SK-N-SH treated with all-trans-retinoic acid at 6 μM for 48 hours (cell line): ENCODE results near the gene MAN1A1.

Source experiments
- ATAC-seq: fragments of 200-7000 bp; cut with Tn5 transposase; 3 replicates; pipeline ENCODE4 v1.9.1; 2020; ENCODE audit warnings: mild to moderate bottlenecking, moderate library complexity
- BACH2 ChIP-seq: fragments of 250-450 bp; sonication (Bioruptor Pico); IDR thresholded peaks from 2 replicates; pipeline ENCODE4 v1.9.0; 2021; ENCODE audit warnings: mild to moderate bottlenecking, borderline replicate concordance
- CREB5 ChIP-seq: fragments of 250-450 bp; sonication (Bioruptor Pico); IDR thresholded peaks from 2 replicates; pipeline ENCODE4 v1.5.1; 2020; ENCODE audit warnings: low read depth, mild to moderate bottlenecking, moderate library complexity
- CSRNP3 ChIP-seq: fragments of 250-450 bp; sonication (Bioruptor Pico); IDR thresholded peaks from 2 replicates; pipeline ENCODE4 v1.5.1; 2021; ENCODE audit warnings: mild to moderate bottlenecking, moderate library complexity
- ESRRG ChIP-seq: fragments of 250-450 bp; sonication (Bioruptor Pico); IDR thresholded peaks from 2 replicates; pipeline ENCODE4 v1.6.1; 2021; ENCODE audit warnings: mild to moderate bottlenecking
- ISL1 ChIP-seq: fragments of 250-450 bp; sonication (Bioruptor Pico); IDR thresholded peaks from 2 replicates; pipeline ENCODE4 v2.1.2; 2022; ENCODE audit warnings: mild to moderate bottlenecking, moderate library complexity
- OSR1 ChIP-seq: fragments of 250-450 bp; sonication (Bioruptor Pico); IDR thresholded peaks from 2 replicates; pipeline ENCODE4 v1.8.0; 2022; ENCODE audit warnings: moderate library complexity, mild to moderate bottlenecking, inconsistent platforms
- PATZ1 ChIP-seq: fragments of 250-450 bp; sonication (Bioruptor Pico); IDR thresholded peaks from 2 replicates; pipeline ENCODE4 v1.8.0; 2020; ENCODE audit warnings: mild to moderate bottlenecking, moderate library complexity, borderline replicate concordance
- POU6F1 ChIP-seq: fragments of 250-450 bp; sonication (Bioruptor Pico); IDR thresholded peaks from 2 replicates; pipeline ENCODE4 v1.8.0; 2021; ENCODE audit warnings: low read depth, mild to moderate bottlenecking, moderate library complexity, borderline replicate concordance
- PPARA ChIP-seq: fragments of 250-450 bp; sonication (Bioruptor Pico); IDR thresholded peaks from 2 replicates; pipeline ENCODE4 v1.5.0; 2020; ENCODE audit warnings: mild to moderate bottlenecking, borderline replicate concordance
- RARB ChIP-seq: fragments of 250-450 bp; sonication (Bioruptor Pico); IDR thresholded peaks from 2 replicates; pipeline ENCODE4 v1.8.0; 2021; ENCODE audit warnings: mild to moderate bottlenecking, moderate library complexity
- SNAI2 ChIP-seq: fragments of 250-450 bp; sonication (Bioruptor Pico); IDR thresholded peaks from 2 replicates; pipeline ENCODE4 v1.5.0; 2020; ENCODE audit warnings: mild to moderate bottlenecking, moderate library complexity
- TCF4 ChIP-seq: fragments of 250-450 bp; sonication (Bioruptor Pico); IDR thresholded peaks from 2 replicates; pipeline ENCODE4 v1.8.0; 2021; ENCODE audit warnings: mild to moderate bottlenecking, moderate library complexity, borderline replicate concordance
- TOX ChIP-seq: fragments of 250-450 bp; sonication (Bioruptor Pico); IDR thresholded peaks from 2 replicates; pipeline ENCODE4 v1.8.0; 2021; ENCODE audit warnings: mild to moderate bottlenecking, moderate library complexity, borderline replicate concordance
- TSHZ2 ChIP-seq: fragments of 250-450 bp; sonication (Bioruptor Pico); IDR thresholded peaks from 2 replicates; pipeline ENCODE4 v1.5.0; 2020; ENCODE audit warnings: mild to moderate bottlenecking, moderate library complexity
- ZC3H10 ChIP-seq: fragments of 250-450 bp; sonication (Bioruptor Pico); IDR thresholded peaks from 2 replicates; pipeline ENCODE4 v1.5.1; 2021; ENCODE audit warnings: mild to moderate bottlenecking, moderate library complexity
- ZFP3 ChIP-seq: fragments of 250-450 bp; sonication (Bioruptor Pico); IDR thresholded peaks from 2 replicates; pipeline ENCODE4 v1.5.0; 2020; ENCODE audit warnings: mild to moderate bottlenecking, moderate library complexity
- ZFP30 ChIP-seq: fragments of 450-650 bp; formaldehyde crosslinking; IDR thresholded peaks from 2 replicates; pipeline ENCODE4 v1.5.0; 2022; ENCODE audit warnings: mild to moderate bottlenecking, moderate library complexity
- ZNF565 ChIP-seq: fragments of 450-650 bp; formaldehyde crosslinking; conservative IDR thresholded peaks from 2 replicates; pipeline ENCODE4 v1.5.0; 2020; ENCODE audit warnings: low read depth, mild to moderate bottlenecking, moderate library complexity

Gene MAN1A1

GRCh38 chr6:119348748-119349360, 707 bp downstream of the MAN1A1 start:
- TF ChIP-seq ZC3H10 (CRISPR knock-in tag) (no peak), ZNF565 (CRISPR knock-in tag) (no peak), OSR1 (CRISPR knock-in tag) (no peak), RARB (CRISPR knock-in tag) (no peak), TOX (CRISPR knock-in tag) (no peak), POU6F1 (no peak), CSRNP3 (CRISPR knock-in tag) (no peak)
- peak; percentile 23 for ATAC-seq

GRCh38 chr6:119348096-119348747, 1.3 kb downstream of the MAN1A1 start:
- TF ChIP-seq PPARA (CRISPR knock-in tag) (no peak), ESRRG (no peak), OSR1 (CRISPR knock-in tag) (no peak)
- ATAC-seq = no peak

GRCh38 chr6:119347466-119348095, 2.0 kb downstream of the MAN1A1 start:
- no peak for ATAC-seq
- TF ChIP-seq ESRRG (no peak), ZFP3 (CRISPR knock-in tag) (no peak), ZFP30 (no peak), TSHZ2 (CRISPR knock-in tag) (no peak), PATZ1 (no peak), CSRNP3 (CRISPR knock-in tag) (no peak), ZC3H10 (CRISPR knock-in tag) (no peak), ISL1 (CRISPR knock-in tag) (no peak), POU6F1 (no peak), CREB5 (no peak), BACH2 (no peak), OSR1 (CRISPR knock-in tag) (no peak), SNAI2 (CRISPR knock-in tag) (no peak), ZNF565 (CRISPR knock-in tag) (no peak), TCF4 (CRISPR knock-in tag) (no peak)
